M059J (cell line): ENCODE measurements around the gene EMILIN2. TPM values are rescaled to one million over a fixed set of nuclear protein-coding genes. Genes with fewer than 3 reads are reported as not detected.
"Not testable (repeated sequence)": the region's sequence is repeated elsewhere in the genome, so short reads cannot be mapped to it uniquely, and the experiment has no call there.

Experiments used
- DNase-seq: peaks from one replicate; pipeline ENCODE4 v3.0.0-alpha.2; 2012; ENCODE audit warnings: low read depth
- total RNA-seq: library from RNA; depleted of rRNA; stranded (reverse); fragments of >200 nt; shearing (Covaris generic); gene quantifications from 2 replicates; pipeline ENCODE4 v1.2.3, GENCODE V29; 2014

EMILIN2 gene
- total RNA-seq, 1 experiment from 2014 or later: 2.8 TPM

DNA sequence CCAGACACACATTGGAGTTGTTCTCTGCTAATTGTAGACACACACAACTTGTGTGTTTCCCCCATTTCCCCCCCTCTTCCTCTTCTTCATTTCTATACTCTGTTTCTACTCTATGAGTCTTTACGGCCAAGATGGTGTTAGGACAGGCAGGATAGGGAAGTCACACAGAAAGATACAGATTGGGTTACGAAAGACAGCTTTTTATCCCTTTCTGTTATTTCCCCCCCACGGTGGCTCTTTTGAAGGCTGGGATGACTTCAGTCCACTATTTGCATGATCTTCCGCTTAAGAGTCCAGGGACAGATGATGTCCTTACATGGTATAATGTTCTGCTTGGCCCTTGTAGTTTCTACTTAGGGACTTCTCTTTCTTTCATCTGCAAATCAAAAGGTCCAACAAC, 1.6 kb upstream of the EMILIN2 start:
- no peak for DNase-seq

DNA sequence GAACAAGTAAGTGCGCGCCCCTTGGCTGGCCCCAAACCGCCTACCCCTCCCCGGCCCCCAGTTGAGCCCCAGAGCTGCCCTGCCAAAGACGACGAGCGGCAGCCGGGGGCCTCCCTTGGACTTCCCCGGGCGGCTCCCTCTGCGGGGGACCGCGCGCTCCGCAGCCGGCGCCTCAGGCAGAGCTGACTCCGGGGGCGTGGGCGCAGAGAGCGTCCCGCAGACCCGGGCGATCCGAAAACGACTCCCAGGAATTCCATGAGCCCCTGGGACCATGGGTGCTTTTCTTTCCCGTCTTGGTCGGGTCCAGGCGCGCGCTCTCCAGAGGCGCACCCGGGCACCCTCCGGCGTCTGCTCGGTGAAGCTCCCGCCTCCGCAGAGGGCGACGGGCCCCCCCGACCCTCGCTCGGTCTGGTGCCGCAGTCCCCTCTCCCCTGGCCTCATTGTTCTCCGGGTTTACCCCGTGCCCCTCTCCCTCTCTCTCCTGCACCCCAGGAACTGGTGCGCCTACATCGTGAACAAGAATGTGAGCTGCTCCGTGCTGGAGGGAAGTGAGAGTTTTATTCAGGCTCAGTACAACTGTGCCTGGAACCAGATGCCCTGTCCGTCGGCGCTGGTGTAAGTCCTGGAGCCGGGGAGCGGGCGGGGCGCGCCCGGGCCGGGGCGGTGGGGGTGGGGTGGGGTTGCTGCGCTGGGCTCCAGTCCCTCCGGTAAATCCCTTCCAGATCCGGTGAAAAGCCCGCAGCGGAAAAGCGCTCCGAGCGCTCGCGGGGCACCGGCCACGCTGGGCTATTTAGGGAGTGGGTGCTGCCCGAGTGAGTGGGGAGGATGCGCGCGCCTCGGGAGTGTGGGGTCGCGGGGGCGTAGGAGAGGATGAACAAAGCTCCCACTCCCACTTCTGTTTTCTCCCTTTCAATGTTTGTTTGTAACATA, 776 bp downstream of the EMILIN2 start:
- no peak for DNase-seq

DNA sequence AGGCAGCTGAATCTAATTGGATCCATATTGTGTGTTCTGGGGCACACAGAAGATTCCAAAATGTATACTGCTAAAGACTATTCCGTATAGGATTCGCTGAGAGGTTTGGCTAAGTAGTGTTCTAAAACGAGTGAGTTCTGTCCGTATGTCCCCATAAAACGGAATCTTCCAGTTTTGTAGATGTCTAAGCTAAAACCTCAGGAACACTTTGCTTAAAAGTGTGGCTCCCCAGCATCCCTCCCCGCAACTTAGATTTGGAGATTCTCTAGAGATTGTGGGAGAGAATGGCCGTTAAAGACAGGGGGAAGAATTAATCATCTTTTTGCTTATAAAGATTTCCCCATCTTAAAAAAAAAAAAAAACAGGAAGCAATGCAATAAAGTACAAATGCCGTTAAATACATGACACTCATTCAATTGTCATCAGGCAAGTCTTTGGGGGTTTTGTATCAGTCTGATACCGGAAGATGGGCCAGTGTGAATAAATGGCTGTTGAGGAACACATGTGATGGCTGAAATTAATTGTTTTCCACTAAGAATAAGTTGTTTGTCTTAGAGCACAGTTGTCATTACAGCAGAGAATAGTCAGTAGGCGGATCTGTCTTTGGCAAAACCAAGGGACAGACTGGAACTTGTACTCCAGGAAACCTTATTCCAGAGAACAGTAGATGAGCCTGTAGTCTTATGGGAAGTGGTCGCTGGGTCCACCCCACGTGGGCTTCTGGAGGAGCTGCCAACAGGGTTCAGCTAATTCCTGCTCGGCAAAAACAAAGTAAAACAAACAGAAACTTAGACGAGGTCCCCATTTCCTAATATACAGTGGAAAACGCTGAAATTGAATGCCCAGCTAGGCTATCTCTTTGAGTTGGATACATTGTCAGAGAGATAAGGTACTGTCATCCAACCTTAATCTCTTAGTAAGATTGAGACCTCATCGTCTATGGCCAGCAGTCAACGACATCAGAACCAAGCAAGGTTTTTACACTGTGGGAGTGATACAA, 1.7 kb downstream of the EMILIN2 start:
- DNase-seq: no peak

DNA sequence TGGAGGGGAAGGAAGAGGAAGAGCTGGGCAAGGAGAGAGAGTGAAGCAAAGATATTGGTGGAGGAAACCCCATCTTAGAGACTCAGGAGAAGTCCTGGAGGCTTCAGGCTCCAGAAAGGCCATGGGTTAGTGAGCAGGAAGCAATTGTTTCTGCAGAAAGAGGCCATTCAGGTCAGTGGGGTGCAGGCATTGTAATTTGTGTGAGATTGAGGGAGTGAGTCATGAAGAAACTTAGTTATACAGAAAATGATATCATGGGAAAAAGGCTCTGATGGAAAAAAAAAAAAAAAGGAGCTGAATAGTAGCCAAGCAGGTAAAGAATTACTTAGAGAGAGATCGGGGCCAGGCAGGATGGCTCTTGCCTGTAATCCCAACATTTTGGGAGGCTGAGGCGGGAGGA, 4.0 kb downstream of the EMILIN2 start:
- DNase-seq: peak; percentile 22

DNA sequence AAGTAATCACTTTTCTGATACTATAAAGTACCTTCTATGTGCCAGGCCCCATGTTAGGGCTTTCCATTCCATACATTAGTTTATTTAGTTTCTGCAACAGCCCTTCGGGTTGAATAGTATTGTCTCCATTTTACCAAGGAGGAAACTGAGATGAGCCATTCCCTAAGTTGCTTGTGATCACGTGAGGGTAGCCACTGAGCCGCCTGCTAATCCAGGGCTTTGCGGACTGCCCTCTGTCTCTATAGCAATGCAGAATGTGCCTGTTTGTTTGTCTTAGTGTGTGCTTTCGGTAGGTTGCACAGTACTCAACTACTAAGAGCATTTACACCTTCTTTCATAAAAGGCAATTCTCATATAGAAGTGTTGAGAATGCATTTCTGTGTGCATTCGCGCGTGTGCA, 5.0 kb downstream of the EMILIN2 start:
- DNase-seq: no peak

DNA sequence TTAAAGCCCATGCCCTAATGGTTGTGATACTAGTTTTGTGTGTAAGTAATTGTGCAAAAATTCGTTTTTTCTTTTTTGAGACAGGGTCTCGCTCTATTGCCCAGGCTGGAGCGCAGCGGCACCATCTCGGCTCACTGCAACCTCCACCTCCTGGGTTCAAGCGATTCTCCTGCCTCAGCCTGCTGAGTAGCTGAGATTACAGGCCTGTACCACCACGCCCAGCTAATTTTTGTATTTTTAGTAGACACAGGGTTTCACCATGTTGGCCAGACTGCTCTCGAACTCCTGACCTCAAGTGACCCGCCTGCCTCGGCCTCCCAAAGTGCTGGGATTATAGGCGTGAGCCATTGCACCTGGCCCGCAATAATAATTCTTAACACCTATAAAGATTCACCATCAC, 5.7 kb downstream of the EMILIN2 start:
- DNase-seq: not testable (repeated sequence)

DNA sequence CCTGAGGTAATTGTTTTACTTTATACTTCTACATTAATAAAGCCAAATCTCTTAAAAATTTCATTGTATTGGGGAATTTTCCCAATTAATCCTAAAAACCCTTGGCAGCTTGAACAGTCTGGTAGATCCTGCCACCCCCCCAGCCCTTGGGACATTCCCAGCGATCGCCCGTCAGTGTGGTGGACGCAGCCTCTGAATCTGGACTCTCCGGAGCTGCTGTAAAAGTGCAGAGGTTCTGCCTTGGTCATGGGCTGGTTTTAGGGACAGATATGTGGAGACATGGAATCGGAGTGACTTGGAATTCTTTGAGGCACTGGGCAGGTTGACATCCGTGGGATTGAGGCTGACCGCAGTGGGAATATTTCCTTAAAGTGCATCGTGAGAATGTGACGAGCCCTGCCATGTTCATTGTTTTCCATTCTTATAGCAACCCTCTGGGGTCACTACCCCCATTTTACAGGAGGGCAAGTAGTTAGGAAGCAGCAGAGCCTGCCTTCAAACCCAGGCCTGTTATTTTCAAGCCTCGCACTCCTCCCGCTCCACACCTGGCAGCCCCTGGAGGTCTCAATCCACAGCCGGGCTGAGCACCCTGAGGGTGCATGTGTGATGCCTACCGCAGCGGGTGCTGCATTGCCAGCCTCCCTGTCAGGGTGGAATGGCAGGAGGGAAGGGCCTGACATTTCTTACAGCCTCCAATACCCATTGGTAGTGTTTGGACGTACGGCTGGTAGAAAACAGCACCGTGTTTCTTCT, 6.5 kb downstream of the EMILIN2 start:
- DNase-seq: no peak

DNA sequence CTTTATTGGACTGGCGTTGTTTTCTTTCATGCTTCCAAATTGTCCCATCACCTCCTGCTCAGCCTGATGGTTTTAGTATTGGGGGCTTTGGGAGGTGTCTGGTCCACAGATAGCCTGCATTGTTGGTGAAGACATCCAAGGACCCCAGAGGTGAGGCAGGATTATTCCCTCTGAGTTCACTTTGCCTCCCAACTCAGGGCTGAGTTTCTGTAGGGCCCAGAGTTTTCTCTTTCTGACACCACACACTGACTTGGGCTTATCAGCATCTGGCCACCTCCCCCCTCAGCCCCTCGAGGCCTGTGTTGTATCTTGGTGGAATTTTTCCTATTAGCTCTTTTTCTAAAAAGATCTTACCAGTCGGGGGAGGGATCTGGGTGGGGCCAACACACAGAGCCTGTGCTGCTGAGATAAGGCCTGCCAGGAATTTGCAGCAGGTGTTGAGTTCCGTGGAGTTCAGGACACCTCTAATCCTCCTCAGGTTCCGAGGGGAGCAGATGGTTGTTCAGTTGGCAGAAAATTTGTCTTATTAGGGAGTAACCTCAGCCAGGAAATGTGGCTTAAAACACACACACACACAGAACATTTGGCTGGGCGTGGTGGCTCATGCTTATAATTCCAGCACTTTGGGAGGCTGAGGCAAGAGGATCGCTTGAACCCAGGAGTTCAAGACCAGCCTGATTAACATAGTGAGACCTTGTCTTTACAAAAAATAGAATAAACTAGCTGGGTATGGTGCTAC, 7.3 kb downstream of the EMILIN2 start:
- no peak for DNase-seq

DNA sequence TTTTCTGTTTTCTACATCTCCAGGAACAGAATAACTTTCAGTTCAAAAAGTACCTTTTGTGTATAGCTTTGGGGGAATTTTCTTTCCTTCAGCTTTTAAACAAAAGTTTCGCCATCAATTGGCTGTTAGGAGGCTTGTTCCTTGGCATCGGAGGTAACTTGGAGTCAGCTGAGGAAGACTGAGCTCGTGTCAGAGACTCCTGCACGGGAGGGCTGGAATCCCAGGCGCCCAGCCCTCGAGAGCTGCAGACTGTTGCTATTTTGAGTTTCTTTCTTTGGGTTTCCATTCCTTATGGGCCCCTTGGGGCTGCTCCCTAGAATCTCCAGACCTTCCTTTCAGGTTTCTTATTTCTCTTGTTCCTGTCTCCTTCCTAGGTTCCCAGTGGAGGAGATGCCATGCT, 8.1 kb downstream of the EMILIN2 start:
- DNase-seq: no peak

DNA sequence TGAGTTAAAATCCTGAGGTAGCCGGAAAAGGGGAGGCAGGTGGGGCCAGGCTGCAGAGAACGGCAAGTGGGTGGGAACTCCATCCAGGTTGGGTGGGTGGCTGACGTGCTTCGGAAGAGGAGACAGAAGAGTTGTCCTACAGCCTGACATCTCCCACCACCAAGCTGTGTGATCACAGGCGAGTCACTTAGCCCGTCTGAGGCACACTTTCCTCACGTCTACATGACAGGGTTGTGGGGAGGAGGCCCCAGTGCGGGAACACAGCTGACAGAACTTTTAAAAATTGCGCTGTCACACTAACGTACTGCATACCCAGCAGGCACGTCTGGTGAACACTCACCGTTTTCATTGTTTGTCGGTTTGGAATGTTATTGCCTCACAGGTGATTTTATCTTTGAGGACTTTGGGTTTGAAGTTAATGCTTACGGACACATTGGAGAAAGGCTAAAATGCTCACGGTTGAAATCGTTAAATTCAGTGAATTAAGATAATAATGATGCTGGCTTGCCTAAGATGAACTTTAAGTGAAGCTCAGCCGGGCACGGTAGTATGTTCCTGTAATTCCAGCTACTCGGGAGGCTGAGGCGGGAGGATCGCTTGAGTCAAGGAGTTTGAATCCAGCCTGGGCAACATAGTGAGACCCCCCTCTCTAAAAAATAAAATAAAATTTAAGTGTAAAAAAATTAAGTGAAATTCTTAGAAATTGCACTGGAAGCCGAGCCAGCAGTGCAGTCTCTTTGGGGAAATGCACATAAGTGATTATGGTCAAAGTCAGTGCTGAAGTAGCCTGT, 8.9 kb downstream of the EMILIN2 start:
- no peak for DNase-seq

DNA sequence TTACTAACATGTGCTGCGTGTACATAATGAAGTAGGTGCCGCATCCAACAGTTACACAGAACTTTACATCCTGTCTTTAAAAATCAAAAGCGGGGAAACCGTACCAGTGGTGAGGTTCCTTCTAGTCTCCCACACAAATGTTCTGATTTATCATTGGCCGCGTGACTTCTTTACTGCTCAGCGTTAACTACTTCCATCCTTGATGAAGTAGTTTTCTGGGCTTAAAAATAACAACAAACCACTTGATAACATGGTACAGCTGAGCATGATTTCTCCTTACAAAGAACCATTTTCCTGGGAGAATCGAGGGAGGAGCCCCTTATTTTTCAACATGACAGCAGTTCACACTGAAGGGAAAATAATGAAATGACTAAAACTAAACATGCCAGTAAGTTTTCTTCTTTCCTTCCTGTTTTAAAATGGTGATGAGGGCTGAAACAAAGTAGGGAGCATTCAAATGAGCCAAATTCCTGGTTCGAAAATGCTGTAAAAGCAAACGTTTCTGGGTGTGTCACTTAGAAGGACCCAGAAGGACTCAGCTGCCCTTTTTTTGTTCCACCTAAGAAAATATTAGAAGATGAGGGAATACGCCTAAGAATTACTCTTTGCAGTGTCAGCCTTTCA, 9.9 kb downstream of the EMILIN2 start:
- DNase-seq: no peak

DNA sequence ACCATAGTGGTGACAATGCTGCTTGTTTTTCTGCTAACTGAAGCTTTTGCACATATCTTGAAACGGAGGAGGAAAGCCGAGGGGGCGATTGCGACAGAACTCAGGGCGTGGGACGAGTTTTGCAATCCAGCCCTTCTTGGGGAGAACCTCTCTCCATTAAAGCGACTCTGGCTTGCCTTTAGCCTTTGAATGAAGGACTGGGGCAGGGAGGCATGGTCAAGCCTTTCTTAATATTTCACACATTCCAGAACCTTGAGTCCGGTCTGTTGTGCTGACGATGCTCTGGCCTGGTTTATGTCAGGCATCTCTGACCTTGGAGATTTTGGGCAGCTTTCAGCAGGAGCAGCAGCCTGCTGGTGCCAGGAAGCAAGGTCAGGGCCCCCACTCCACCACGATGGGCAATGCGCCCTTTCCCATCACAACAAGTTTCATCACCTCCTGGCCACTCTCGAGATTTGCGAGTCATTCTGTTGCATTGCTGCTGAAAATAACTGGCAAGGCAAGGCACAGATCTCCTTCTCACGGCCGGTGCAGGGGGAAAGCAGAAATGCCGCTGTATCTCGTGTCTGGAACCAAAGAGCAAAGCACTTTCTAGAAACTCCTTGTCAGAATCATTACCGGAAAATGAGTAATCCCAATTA, 10.8 kb downstream of the EMILIN2 start:
- DNase-seq: no peak

DNA sequence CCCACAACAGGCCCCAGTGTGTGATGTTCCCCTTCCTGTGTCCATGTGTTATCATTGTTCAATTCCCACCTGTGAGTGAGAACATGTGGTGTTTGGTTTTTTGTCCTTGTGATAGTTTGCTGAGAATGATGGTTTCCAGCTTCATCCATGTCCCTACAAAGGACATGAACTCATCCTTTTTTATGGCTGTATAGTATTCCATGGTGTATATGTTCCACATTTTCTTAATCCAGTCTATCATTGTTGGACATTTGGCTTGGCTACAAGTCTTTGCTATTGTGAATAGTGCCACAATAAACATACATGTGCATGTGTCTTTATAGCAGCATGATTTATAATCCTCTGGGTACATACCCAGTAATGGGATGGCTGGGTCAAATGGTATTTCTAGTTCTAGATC, 13.6 kb downstream of the EMILIN2 start:
- DNase-seq: not testable (repeated sequence)

DNA sequence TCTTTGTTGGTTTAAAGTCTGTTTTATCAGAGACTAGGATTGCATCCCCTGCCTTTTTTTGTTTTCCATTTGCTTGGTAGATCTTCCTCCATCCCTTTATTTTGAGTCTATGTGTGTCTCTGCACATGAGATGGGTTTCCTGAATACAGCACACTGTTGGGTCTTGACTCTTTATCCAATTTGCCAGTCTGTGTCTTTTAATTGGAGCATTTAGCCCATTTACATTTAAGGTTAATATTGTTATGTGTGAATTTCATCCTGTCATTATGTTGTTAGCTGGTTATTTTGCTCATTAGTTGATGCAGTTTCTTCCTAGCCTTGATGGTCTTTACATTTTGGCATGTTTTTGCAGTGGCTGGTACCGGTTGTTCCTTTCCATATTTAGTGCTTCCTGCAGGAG, 17.2 kb downstream of the EMILIN2 start:
- not testable (repeated sequence) for DNase-seq

DNA sequence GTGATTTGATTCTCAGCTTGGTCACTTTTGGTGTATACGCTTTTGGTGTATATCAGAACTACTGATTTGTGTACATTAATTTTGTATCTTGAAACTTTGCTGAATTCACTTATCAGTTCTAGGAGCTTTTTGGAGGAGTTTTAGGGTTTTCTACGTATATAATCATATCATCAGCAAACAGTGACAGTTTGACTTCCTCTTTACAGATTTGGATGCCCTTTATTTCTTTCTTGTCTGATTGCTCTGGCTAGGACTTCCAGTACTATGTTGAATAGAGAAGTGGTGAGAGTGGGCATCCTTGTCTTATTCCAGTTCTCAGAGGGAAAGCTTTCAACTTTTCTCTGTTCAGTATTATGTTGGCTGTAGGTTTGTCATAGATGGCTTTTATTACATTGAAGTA, 19.7 kb downstream of the EMILIN2 start:
- not testable (repeated sequence) for DNase-seq

DNA sequence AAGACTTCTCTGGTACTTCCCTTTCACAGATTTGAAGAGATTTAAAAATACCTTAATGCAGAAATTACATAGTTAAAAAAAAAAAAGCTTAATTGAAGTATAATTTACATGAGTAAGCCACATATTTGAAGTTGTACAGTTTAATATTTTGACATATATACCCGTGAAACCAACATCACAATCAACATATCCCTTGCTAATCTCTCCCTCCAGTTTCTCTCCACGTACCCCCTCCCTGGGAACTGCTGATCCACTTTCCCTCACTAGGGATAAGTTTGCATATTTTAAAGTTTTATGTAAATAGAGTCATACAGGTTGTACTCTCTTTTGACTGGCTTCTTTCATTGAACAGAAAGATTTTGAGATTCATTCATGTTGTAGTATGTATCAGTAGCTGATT, 22.4 kb downstream of the EMILIN2 start:
- no peak for DNase-seq

DNA sequence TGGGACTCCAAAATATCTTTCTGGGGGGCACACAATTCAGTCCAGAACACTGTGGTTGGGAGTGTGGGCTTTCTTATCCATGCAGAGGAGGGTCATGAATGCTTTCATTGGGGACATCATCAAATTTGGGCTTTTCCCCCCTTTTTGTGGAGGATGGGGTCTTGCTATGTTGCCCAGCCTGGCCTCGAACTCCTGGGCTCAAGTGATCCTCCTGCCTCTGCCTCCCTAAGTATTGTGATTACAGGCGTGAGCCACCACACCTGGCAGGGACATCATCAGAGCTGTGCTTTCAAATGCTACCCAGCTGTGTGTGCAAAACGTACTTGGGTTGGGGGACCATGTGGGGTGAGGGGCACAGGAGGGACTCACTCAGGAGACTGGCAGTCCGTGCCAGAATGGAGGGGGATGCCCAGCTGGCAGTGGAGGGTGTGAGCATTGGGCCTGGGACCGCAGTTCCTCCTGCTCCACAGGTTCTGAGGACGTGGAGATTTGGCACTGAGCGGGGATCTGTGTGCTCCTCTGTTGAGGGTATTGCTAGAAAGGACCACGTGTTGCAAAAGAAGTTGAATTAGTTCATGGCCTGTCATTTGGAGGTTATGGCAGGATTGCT, 24.4 kb downstream of the EMILIN2 start:
- no peak for DNase-seq

DNA sequence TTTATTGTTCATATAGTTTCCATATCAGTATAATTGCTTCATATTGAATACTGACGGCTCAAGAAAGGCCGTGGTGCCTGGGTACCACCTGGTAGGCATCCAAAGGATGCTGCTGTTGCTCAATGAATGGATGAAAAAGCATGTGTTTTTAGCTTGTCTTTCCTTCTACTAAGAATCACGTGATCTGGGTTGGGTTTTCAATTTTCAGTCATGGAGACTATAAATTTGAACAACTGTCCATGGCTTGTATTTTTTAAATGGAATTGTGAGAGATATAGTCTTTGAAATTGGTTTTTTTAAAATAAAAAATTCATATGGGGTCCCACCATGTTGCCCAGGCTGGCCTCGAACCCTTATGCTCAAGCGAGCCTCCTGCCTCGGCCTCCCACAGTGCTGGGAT, 25.3 kb downstream of the EMILIN2 start:
- no peak for DNase-seq

DNA sequence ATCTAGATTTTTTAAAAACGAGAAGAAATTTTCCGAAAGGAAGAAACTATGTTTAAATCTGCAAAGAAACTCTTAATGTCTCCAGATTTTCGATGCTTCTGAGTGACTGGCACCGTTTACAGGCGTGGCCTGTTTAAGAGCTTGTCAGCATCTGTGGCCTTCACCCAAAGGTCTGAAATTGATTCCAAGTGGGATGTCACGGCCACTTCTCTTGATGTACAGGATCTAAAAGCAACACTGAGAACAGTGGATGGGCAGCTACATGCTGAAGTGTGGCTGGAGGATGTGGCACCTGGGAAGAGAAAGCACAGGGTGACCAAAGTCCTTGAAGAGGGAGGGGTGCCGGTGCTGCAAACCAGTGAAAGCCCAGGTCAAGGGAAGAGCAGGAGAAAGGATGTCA, 28.0 kb downstream of the EMILIN2 start:
- no peak for DNase-seq
